Bronchial epithelial cell (primary cell): Measurements from ENCODE around the gene TENM3. TPM values are rescaled to one million over a fixed set of nuclear protein-coding genes. Genes with fewer than 3 reads are reported as not detected.

Experiments
- DNase-seq: peaks from one replicate; pipeline ENCODE4 v3.0.0-alpha.2; 2010; ENCODE audit warnings: low read depth
- FAIRE-seq: peaks from 2 replicates; lab custom pipeline; 2011; peaks lifted over from hg19 to GRCh38; lab: Jason Lieb, UNC
- H3K27me3 ChIP-seq: 2 replicates; pipeline ENCODE4 v1.5.1; 2011; ENCODE audit warnings: low read length; ENCODE audit not compliant: control insufficient read depth, insufficient read depth
- H3K36me3 ChIP-seq: 2 replicates; pipeline ENCODE4 v1.5.1; 2011; ENCODE audit warnings: low read length; ENCODE audit not compliant: control insufficient read depth, insufficient read depth
- H3K4me3 ChIP-seq: 2 replicates; pipeline ENCODE4 v1.5.1; 2011; ENCODE audit warnings: mild to moderate bottlenecking, low read depth, low read length, control low read depth
- CTCF ChIP-seq: IDR thresholded peaks from 2 replicates; pipeline ENCODE4 v1.5.1; 2011; ENCODE audit warnings: mild to moderate bottlenecking, moderate library complexity, low read length, control low read depth, inconsistent platforms; ENCODE audit not compliant: insufficient read depth, severe bottlenecking
- total RNA-seq: library from RNA; depleted of rRNA; stranded (reverse); fragments of >200 nt; gene quantifications from 2 replicates; pipeline ENCODE4 v1.2.1, GENCODE V29; 2014

TENM3 gene
- total RNA-seq, 1 donor from 2014 or later, result 1.3 TPM

- Histone ChIP-seq H3K4me3 (no peak overlapping the region), H3K36me3 (no peaks in the 10 kb centered on the region), H3K27me3 (no peaks in the 10 kb centered on the region)
- FAIRE-seq, result no peak
- DNase-seq, result no peak
- no peak for TF ChIP-seq CTCF
Measured at GRCh38 chr4:182775075-182775474, 531.9 kb downstream of the TENM3 start.

GRCh38 chr4:182776376-182777105, 533.3 kb downstream of the TENM3 start:
- no peak for FAIRE-seq
- no peaks in the 10 kb centered on the region for H3K36me3 ChIP-seq
- no peaks in the 10 kb centered on the region for H3K27me3 ChIP-seq
- DNase-seq, result no peak
- no peak overlapping the region for H3K4me3 ChIP-seq
- TF ChIP-seq CTCF, result no peak

- peak; percentile 8 for DNase-seq
- no peak for FAIRE-seq
- TF ChIP-seq CTCF, result no peak
Measured at GRCh38 chr4:182778222-182778982, 535.2 kb downstream of the TENM3 start.

GRCh38 chr4:182786991-182787390, 543.8 kb downstream of the TENM3 start:
- DNase-seq (no peak), FAIRE-seq (no peak)
- no peak overlapping the region for H3K4me3 ChIP-seq
- H3K36me3 ChIP-seq, result no peaks in the 10 kb centered on the region
- H3K27me3 ChIP-seq, result no peaks in the 10 kb centered on the region
- no peak for TF ChIP-seq CTCF

More at GRCh38 chr4:182778222-182778982, 535.2 kb downstream of the TENM3 start:
- H3K4me3 ChIP-seq, result no peak overlapping the region
- H3K36me3 ChIP-seq, result no peaks in the 10 kb centered on the region
- no peaks in the 10 kb centered on the region for H3K27me3 ChIP-seq

- Histone ChIP-seq H3K36me3 (no peaks in the 10 kb centered on the region), H3K27me3 (no peaks in the 10 kb centered on the region), H3K4me3 (no peak overlapping the region)
- no peak for TF ChIP-seq CTCF
- DNase-seq (no peak), FAIRE-seq (no peak)
Measured at GRCh38 chr4:182788201-182788600, 545.0 kb downstream of the TENM3 start.
